HEK293 (cell line): ENCODE results near the gene ASB5.

Experiments used
- CTCF ChIP-seq: fragments of 450-650 bp; formaldehyde crosslinking; IDR thresholded peaks from 2 replicates; pipeline ENCODE4 v1.5.1; 2016; ENCODE audit warnings: missing biosample characterization, missing genetic modification characterization
- ZNF274 ChIP-seq, 2 experiments: fragments of 200-500 bp in 1 of 2; fragments of 450-650 bp in 1 of 2; sonication (Bioruptor generic) in 1 of 2; formaldehyde crosslinking in 1 of 2; IDR thresholded peaks; 2 replicates each; pipeline versions ENCODE4 v1.5.1 to v1.6.1; 2014 to 2016; ENCODE audit warnings: borderline replicate concordance in 1 of 2, inconsistent platforms in 1 of 2, low read length in 1 of 2, missing biosample characterization in 1 of 2, missing genetic modification characterization in 1 of 2
- TF ChIP-seq, protein P1 (sequence below): fragments of 450-650 bp; formaldehyde crosslinking; optimal IDR thresholded peaks from 2 replicates; pipeline ENCODE3; 2016; ENCODE audit warnings: missing biosample characterization, mild to moderate bottlenecking, missing genetic modification characterization

DNA sequence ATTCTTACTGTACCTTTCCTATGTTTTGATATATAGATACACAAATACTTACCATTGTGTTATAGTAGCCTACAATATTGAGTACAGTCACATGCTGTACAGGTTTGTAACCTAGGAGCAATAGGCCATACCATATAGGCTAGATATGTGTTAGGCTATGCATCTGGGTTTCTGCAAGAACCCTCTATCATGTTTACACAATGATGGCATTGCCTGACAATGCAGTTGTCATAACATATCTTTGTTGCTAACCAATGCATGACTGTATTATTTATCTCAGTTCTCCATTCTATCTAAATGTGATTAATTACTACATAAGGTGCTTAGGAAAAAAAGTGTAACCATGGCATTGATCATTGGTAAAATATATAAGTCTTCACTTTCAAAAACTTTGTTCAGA, 40.8 kb upstream of the ASB5 start:
- TF ChIP-seq ZNF274 (IDR thresholded peaks at IDR 0.05; ENCODE audit: low read length) (no peak), ZNF274 (tag by site-specific recombination; IDR thresholded peaks at IDR 0.05; ENCODE audit: borderline replicate concordance) (no peak), CTCF (tag by site-specific recombination) (no peak)
- TF ChIP-seq, protein P1, sequence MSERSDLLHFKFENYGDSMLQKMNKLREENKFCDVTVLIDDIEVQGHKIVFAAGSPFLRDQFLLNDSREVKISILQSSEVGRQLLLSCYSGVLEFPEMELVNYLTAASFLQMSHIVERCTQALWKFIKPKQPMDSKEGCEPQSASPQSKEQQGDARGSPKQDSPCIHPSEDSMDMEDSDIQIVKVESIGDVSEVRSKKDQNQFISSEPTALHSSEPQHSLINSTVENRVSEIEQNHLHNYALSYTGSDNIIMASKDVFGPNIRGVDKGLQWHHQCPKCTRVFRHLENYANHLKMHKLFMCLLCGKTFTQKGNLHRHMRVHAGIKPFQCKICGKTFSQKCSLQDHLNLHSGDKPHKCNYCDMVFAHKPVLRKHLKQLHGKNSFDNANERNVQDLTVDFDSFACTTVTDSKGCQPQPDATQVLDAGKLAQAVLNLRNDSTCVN (tag by site-specific recombination) = no peak
